Measurements from ENCODE around the gene COL27A1.
"Not testable (repeated sequence)": the region's sequence is repeated elsewhere in the genome, so short reads cannot be mapped to it uniquely, and the experiment has no call there.

Gene COL27A1

GRCh38 chr9:114321759-114322158 lies 166.4 kb downstream of the COL27A1 start:
- TF ChIP-seq, protein P1, sequence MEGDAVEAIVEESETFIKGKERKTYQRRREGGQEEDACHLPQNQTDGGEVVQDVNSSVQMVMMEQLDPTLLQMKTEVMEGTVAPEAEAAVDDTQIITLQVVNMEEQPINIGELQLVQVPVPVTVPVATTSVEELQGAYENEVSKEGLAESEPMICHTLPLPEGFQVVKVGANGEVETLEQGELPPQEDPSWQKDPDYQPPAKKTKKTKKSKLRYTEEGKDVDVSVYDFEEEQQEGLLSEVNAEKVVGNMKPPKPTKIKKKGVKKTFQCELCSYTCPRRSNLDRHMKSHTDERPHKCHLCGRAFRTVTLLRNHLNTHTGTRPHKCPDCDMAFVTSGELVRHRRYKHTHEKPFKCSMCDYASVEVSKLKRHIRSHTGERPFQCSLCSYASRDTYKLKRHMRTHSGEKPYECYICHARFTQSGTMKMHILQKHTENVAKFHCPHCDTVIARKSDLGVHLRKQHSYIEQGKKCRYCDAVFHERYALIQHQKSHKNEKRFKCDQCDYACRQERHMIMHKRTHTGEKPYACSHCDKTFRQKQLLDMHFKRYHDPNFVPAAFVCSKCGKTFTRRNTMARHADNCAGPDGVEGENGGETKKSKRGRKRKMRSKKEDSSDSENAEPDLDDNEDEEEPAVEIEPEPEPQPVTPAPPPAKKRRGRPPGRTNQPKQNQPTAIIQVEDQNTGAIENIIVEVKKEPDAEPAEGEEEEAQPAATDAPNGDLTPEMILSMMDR (conservative IDR thresholded peaks at IDR 0.05), result no peak
- no peak for TF ChIP-seq ZFX (IDR thresholded peaks at IDR 0.05)
- no peak overlapping the region for H3K27ac ChIP-seq

DNA sequence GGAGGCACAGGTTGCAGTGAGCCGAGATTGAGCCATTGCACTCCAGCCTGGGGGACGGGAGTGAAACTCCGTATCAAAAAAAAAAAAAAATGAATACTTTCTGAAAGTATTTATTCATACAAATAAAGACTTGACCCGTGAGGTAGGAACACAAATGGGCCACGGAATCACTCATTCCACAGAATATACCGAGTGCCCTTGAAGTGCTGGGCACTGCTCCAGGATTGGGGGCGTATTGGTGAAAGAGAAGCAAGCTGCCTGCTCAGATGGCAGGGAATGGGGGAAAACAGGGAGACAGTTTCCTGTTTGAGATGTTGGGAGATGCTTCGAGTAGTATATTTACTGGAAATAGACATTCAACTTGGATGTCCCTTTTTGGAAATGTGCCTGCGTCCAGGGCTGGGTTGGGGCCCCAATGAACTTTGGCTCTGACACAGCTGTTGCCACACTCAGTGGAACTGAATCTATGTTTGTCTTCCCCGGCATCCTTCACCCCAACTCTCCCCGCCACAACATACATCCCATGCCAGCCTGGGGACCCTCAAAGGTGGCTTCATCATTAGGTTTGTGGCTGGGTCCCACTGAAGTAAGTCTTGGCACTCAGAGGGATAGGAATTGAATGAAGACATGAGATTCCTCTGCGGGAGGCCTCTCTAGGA lies 167.0 kb downstream of the COL27A1 start:
- H3K27ac ChIP-seq, result not testable (repeated sequence)

- H3K27ac ChIP-seq, result not testable (repeated sequence)
Measured at GRCh38 chr9:114322831-114323531, 167.6 kb downstream of the COL27A1 start, which contains the start of gene ORM1. Gene ORM1, plus strand, starts transcription at chr9:114323098. Its CDS starts 36 bp downstream, at chr9:114323134.

- H3K27ac ChIP-seq, result not testable (repeated sequence)
Measured at GRCh38 chr9:114323849-114324248, 168.5 kb downstream of the COL27A1 start.

DNA sequence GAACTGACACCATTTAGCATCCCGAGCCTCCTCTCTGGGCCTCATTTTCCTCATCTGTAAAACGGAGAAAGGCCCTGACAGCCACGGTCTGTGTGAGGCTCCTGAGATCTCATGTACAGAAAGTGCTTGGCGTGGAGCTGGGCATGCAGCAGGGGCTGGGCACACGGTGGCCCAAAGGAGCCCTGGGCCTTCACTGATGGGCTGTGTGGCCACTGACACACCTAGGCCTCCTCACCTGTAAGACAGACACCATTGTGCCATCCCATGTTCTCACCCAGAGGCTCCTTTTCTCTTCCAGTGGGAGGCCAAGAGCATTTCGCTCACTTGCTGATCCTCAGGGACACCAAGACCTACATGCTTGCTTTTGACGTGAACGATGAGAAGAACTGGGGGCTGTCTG lies 169.2 kb downstream of the COL27A1 start:
- no peak overlapping the region for H3K27ac ChIP-seq
- TF ChIP-seq, protein P1 (conservative IDR thresholded peaks at IDR 0.05), result no peak

DNA sequence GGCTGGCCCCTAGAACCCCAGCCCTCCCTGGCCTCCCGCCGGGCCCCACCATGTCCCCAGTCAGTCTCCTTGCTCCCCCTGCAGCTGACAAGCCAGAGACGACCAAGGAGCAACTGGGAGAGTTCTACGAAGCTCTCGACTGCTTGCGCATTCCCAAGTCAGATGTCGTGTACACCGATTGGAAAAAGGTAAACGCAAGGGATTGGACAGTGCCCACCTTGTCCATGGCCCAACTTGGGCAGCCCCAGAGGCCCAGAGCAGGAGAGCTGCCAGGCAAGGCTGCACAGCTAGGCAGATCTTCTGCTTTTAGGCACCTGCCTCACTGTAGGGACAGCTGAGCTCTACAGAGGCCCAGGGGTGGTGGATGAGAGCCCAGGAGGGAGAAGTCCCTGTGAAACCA lies 169.6 kb downstream of the COL27A1 start:
- H3K27ac ChIP-seq, result not testable (repeated sequence)

DNA sequence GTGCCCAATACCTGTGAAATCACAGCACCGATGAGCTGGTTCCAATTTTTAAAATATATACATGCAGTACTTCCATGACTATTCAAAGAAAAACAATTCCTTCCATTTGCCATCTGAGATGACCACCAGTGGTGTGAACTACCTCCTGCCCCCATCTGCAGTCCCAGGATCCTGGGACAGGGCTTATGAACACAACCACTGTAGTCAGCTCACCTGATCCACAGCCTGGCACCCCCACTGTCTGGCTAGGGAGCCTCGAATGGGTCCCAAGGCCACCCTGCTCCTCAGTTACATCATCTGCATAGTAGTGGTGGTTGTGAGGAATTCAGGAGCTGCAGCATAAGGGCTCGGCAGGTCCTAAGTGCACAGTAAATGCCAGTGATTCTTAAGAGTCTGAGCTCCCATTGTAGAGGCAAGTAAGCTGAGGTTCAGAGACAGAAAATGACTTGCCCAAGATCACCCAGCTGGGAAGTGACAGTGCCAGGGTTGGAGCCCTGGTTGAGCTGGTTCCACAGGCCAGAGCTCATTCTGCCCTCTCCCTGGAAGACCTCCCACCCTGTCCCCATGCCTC lies 170.4 kb downstream of the COL27A1 start:
- not testable (repeated sequence) for H3K27ac ChIP-seq

GRCh38 chr9:114327749-114328148 lies 172.4 kb downstream of the COL27A1 start:
- no peak overlapping the region for H3K27ac ChIP-seq
- no peak for TF ChIP-seq ZFX (IDR thresholded peaks at IDR 0.05)
- TF ChIP-seq, protein P1 (conservative IDR thresholded peaks at IDR 0.05), result no peak

DNA sequence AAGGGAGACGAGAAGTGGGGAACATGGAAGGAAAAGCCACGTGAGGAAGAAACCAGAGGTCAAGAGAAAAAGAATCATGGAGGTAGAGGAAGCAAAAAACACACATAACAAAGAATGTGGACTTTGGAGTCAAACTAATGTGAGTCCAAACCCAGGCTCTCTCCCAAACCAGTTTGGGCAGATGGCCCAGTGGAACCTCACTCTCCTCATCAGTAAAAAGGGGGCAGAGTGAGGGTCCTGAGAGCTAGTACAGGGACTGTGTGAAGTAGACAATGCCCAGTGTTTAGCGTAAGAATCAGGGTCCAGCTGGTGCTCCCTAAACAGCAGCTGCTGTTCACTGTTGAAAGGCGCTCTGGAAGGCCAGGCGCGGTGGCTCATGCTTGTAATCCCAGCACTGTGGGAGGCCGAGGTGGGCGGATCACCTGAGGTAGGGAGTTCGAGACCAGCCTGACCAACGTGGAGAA lies 173.1 kb downstream of the COL27A1 start:
- H3K27ac ChIP-seq, result not testable (repeated sequence)

- H3K27ac ChIP-seq, result not testable (repeated sequence)
Measured at GRCh38 chr9:114328937-114329624, 173.7 kb downstream of the COL27A1 start.

DNA sequence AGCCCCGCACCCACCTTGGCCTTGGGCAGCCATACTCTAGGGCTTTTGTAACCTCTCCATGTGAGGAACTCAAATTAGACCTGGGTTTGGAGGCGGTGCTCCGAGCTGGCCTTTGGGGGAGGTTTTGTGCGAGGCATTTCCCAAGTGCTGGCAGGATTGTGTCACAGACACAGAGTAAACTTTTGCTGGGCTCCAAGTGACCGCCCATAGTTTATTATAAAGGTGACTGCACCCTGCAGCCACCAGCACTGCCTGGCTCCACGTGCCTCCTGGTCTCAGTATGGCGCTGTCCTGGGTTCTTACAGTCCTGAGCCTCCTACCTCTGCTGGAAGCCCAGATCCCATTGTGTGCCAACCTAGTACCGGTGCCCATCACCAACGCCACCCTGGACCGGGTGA lies 174.3 kb downstream of the COL27A1 start, which contains the start of gene ORM2:
Gene ORM2 (plus strand): TSS at position 245 of the 398 bp plus-strand sequence. CDS start 36 bp downstream, at position 281.
- H3K27ac ChIP-seq, result not testable (repeated sequence)

Measured in C4-2B (cell line).